Ascending aorta (tissue), 2 donors: ENCODE measurements around the gene VKORC1L1. TPM values are rescaled to one million over a fixed set of nuclear protein-coding genes. Genes with fewer than 3 reads are reported as not detected.

Experiments
- DNase-seq, 2 donors: peaks; one replicate each; pipeline ENCODE4 v3.0.0-alpha.2; 2019; ENCODE audit warnings: low spot score in 2 of 2
- H3K27ac ChIP-seq, 2 donors: fragments of 200-600 bp; sonication (generic); one replicate each; pipeline ENCODE4 v1.5.1; 2016 to 2017; ENCODE audit warnings: mild to moderate bottlenecking in 1 of 2
- H3K27me3 ChIP-seq: fragments of 200-600 bp; sonication (generic); one replicate; pipeline ENCODE4 v1.5.1; 2017
- H3K36me3 ChIP-seq, 2 donors: fragments of 200-600 bp; sonication (generic); one replicate each; pipeline ENCODE4 v1.5.1; 2016
- H3K4me1 ChIP-seq, 2 donors: fragments of 200-600 bp; sonication (generic); one replicate each; pipeline ENCODE4 v1.5.1; 2016 to 2017; ENCODE audit warnings: mild to moderate bottlenecking in 1 of 2
- H3K4me3 ChIP-seq, 2 donors: fragments of 200-600 bp; sonication (generic); one replicate each; pipeline ENCODE4 v1.5.1; 2016 to 2017; ENCODE audit warnings: mild to moderate bottlenecking in 1 of 2
- H3K9me3 ChIP-seq, 2 donors: fragments of 200-600 bp; sonication (generic); one replicate each; pipeline ENCODE4 v1.5.1; 2016
- intact Hi-C: fragments of 100-400 bp; cut with DNase I; formaldehyde crosslinking; loops from one replicate; pipeline ENCODE4 v1.15.1; 2023
- total RNA-seq: library from RNA; depleted of rRNA; stranded (reverse); fragments of >200 nt; gene quantifications from one replicate; pipeline ENCODE4 v1.1.0, GENCODE V29; 2016
- TF ChIP-seq, protein P1 (sequence below), 3 experiments: fragments of 200-600 bp in 2 of 3; fragments of 450-650 bp in 1 of 3; sonication (generic) in 2 of 3; IDR thresholded peaks; one replicate each; pipeline ENCODE4 v1.5.1; 2016 to 2019; ENCODE audit warnings: antibody characterized with exemption in 3 of 3, mild to moderate bottlenecking in 1 of 3, moderate library complexity in 1 of 3

The VKORC1L1 gene
- total RNA-seq, 1 donor from 2014 or later = 10.2 TPM

DNA sequence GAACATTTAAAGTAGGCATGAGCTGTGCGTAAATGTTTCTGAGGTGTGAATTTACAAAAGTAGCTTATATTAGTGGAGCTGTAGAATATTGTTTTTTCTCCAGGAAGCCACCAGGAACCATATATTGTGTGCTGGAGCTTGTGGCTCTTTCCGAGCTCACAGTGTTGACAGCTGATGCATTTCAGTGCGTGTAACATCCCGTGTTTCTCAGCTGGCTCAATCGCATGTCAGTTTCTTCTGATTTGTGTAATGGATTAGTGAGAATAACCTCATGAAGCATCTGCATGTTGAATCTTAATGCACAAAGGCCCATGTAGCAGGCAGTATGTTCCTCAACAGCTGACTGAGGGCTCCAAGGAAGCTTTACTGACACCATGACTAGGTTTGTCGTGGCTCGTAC, 39.4 kb downstream of the VKORC1L1 start:
- no peak for DNase-seq
- Histone ChIP-seq H3K4me1 (no peaks in the 10 kb centered on the region), H3K36me3 (no peaks in the 10 kb centered on the region), H3K27ac (no peak overlapping the region), H3K9me3 (no peaks in the 10 kb centered on the region), H3K4me3 (no peak overlapping the region), H3K27me3 (no peaks in the 10 kb centered on the region)
- intact Hi-C loops = no loop called here
- TF ChIP-seq, protein P1, sequence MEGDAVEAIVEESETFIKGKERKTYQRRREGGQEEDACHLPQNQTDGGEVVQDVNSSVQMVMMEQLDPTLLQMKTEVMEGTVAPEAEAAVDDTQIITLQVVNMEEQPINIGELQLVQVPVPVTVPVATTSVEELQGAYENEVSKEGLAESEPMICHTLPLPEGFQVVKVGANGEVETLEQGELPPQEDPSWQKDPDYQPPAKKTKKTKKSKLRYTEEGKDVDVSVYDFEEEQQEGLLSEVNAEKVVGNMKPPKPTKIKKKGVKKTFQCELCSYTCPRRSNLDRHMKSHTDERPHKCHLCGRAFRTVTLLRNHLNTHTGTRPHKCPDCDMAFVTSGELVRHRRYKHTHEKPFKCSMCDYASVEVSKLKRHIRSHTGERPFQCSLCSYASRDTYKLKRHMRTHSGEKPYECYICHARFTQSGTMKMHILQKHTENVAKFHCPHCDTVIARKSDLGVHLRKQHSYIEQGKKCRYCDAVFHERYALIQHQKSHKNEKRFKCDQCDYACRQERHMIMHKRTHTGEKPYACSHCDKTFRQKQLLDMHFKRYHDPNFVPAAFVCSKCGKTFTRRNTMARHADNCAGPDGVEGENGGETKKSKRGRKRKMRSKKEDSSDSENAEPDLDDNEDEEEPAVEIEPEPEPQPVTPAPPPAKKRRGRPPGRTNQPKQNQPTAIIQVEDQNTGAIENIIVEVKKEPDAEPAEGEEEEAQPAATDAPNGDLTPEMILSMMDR (IDR thresholded peaks at IDR 0.05) = no peak

DNA sequence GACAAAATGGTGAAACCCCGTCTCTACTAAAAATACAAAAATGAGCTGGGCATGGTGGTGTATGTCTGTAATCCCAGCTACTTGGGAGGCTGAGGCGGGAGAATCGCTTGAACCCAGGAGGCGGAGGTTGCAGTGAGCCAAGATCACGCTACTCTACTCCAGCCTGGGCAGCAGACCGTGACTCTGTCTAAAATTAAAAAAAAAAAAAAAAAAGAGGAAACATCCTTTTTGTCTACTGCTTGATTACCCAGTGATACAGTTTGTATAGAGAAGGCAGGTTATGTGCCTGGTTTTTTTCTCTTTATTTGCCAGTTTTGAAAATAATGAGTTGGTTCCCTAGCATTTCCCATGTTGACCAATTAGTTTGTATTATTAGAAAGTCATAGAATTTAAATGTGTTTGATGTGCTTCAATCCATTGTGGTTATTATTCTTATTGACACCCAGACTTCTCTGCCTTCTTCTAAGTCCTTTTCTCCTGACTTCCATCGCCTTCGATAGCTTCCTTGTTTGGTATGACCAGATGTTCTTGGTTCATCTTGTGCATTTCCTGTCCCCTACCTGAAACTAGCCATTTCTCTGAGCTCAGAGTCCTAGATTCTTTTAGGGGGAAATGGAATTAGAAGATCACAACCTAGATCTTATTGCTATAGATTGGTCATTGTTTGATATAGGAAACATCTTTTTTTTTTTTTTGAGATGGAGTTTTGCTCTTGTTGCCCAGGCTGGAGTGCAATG, 43.2 kb downstream of the VKORC1L1 start:
- Histone ChIP-seq H3K4me1 (no peaks in the 10 kb centered on the region), H3K27ac (no peak overlapping the region), H3K36me3 (no peaks in the 10 kb centered on the region), H3K27me3 (no peaks in the 10 kb centered on the region), H3K9me3 (no peaks in the 10 kb centered on the region), H3K4me3 (no peak overlapping the region)
- TF ChIP-seq, protein P1 (IDR thresholded peaks at IDR 0.05) = no peak
- no peak for DNase-seq
- intact Hi-C loops = no loop called here

DNA sequence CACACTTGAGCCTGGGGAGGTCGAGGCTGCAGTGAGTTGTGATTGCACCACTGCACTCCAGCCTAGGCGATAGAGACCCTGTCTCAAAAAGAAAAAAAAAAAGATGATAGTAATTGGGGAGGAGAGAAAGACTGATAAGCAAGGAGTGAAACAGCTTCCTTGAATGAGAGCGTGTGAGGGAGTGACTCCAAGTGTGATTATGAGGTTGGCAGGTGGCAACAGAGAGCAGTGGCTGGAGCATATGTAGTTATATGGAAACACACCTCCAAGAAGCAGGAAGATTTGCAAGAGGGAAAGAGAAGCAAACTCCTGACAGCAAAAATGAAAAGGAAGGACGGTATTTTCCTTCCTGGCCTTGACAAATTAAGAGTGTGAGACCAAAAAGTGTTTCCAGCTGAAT, 50.4 kb downstream of the VKORC1L1 start:
- no peak for DNase-seq
- intact Hi-C loops = no loop called here
- H3K27me3 ChIP-seq = no peaks in the 10 kb centered on the region
- H3K36me3 ChIP-seq = no peaks in the 10 kb centered on the region
- H3K4me3 ChIP-seq = no peak overlapping the region
- TF ChIP-seq, protein P1 (IDR thresholded peaks at IDR 0.05) = no peak
- no peaks in the 10 kb centered on the region for H3K9me3 ChIP-seq
- H3K27ac ChIP-seq = no peak overlapping the region
- H3K4me1 ChIP-seq = no peaks in the 10 kb centered on the region

DNA sequence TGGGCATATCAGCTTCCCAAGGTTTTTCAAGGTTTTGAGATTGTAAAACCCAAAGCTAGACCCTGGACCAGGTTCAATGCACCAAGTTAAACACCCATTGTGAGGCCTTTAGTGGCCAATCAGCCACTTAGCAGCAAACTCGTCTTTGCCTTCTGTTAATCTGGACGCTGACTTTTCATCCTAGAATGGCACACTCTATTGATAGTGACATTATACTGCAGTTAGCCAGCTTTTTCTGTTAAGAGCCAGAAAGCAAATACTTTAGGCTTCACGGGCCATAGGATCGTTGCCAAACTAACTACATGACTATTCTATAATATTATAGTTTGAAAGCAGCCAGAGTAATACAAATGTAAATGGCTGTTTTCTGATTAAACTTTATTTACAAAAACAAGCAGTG, 51.3 kb downstream of the VKORC1L1 start:
- no peaks in the 10 kb centered on the region for H3K36me3 ChIP-seq
- TF ChIP-seq, protein P1 (IDR thresholded peaks at IDR 0.05) = no peak
- H3K9me3 ChIP-seq = no peaks in the 10 kb centered on the region
- intact Hi-C loops = no loop called here
- H3K4me1 ChIP-seq = no peaks in the 10 kb centered on the region
- no peaks in the 10 kb centered on the region for H3K27me3 ChIP-seq
- no peak overlapping the region for H3K27ac ChIP-seq
- DNase-seq = no peak
- H3K4me3 ChIP-seq = no peak overlapping the region

DNA sequence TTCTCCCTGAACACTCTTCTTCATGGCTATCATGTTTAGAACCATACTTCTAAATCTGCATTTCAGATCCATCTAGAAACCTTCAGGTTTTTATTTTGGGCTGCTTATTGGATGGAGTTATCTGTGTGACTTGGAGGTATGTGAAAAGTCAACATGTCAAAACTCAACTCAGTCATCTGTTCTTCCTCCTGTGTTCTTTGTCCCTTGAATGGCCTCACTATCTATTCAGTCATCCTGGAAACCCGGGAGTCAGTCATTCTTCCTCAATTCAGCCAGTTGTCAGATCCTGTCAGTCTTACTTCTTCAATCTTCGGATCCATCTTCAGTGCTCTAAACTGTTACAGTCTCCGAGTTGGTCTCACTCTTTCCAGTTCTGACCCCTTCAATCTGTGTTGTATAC, 52.2 kb downstream of the VKORC1L1 start:
- H3K36me3 ChIP-seq = no peaks in the 10 kb centered on the region
- no peaks in the 10 kb centered on the region for H3K4me1 ChIP-seq
- TF ChIP-seq, protein P1 (IDR thresholded peaks at IDR 0.05) = no peak
- no peak overlapping the region for H3K4me3 ChIP-seq
- no peak for DNase-seq
- no peaks in the 10 kb centered on the region for H3K27me3 ChIP-seq
- intact Hi-C loops = no loop called here
- no peak overlapping the region for H3K27ac ChIP-seq
- no peaks in the 10 kb centered on the region for H3K9me3 ChIP-seq

DNA sequence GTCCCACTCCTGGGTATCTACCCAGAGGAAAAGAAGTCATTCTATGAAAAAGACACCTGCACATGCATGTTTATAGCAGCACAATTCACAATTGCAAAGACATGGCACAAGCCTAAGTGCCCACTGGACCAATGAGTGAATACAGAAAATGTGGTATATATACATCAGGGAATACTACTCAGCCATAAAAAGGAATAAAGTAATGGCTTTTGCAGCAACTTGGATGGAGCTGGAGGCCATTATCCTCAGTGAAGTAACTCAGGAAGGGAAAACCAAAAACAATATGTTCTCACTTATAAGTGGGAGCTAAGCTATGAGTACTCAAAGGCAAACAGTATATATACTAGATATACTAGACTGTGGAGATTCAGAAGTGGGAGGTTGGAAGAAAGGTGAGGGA, 53.7 kb downstream of the VKORC1L1 start:
- DNase-seq = no peak
- TF ChIP-seq, protein P1 (IDR thresholded peaks at IDR 0.05) = no peak
- intact Hi-C loops = no loop called here

More for the DNA sequence above, 53.7 kb downstream of the VKORC1L1 start:
- H3K27me3 ChIP-seq = no peaks in the 10 kb centered on the region
- H3K36me3 ChIP-seq = no peaks in the 10 kb centered on the region
- H3K9me3 ChIP-seq = no peaks in the 10 kb centered on the region
- H3K27ac ChIP-seq = no peak overlapping the region
- H3K4me1 ChIP-seq = no peaks in the 10 kb centered on the region
- H3K4me3 ChIP-seq = no peak overlapping the region
